SK-N-SH (cell line): ENCODE measurements around the gene LIM2. TPM values are rescaled to one million over a fixed set of nuclear protein-coding genes. Genes with fewer than 3 reads are reported as not detected.

Experiments used
- CTCF ChIA-PET: fragments of 300-600, 350-600 bp; formaldehyde crosslinking; extraction: SDS; loops from one replicate; lab custom pipeline; 2021; lab: Yijun Ruan, JAX
- POLR2A ChIA-PET: fragments of 350-600 bp; sonication (Branson Sonifier 250); formaldehyde crosslinking; extraction: SDS; loops from one replicate; lab custom pipeline; 2020; ENCODE audit warnings: antibody characterized with exemption, inconsistent platforms; lab: Yijun Ruan, JAX
- DNase-seq: peaks from one replicate; pipeline ENCODE4 v3.0.0; 2012
- H2AFZ ChIP-seq: fragments of 200-600 bp; sonication (generic); 2 replicates; pipeline ENCODE4 v1.8.1; 2016; ENCODE audit warnings: antibody characterized with exemption, mild to moderate bottlenecking, low read depth
- H3F3A ChIP-seq: fragments of 200-600 bp; sonication (generic); replicated peaks from 2 replicates; pipeline ENCODE3; 2016; ENCODE audit warnings: antibody characterized with exemption, mild to moderate bottlenecking; ENCODE audit not compliant: insufficient read depth
- H3K27ac ChIP-seq, 2 experiments: fragments of 200-500 bp in 1 of 2; fragments of 200-600 bp in 1 of 2; sonication (Bioruptor generic) in 1 of 2; sonication (generic), shearing (Covaris generic) in 1 of 2; 2 replicates each; pipeline versions ENCODE4 v1.5.1 to v1.6.1; 2014 to 2016; ENCODE audit warnings: low read depth in 2 of 2, inconsistent platforms in 1 of 2, low read length in 1 of 2, mild to moderate bottlenecking in 1 of 2, mixed read lengths in 1 of 2
- H3K27me3 ChIP-seq: fragments of 200-600 bp; sonication (generic), shearing (Covaris generic); 2 replicates; pipeline ENCODE4 v1.6.1; 2016; ENCODE audit warnings: mixed run types; ENCODE audit not compliant: insufficient read depth
- H3K36me3 ChIP-seq, 2 experiments: fragments of 200-500 bp in 1 of 2; fragments of 200-600 bp in 1 of 2; sonication (Bioruptor generic) in 1 of 2; sonication (generic) in 1 of 2; replicated peaks in 1 of 2; 2 replicates each; pipeline versions ENCODE3 to v1.5.1; 2014 to 2016; ENCODE audit warnings: low read length in 1 of 2, mild to moderate bottlenecking in 1 of 2; ENCODE audit not compliant: insufficient read depth in 2 of 2, control insufficient read depth in 1 of 2
- H3K4me1 ChIP-seq, 2 experiments: fragments of 200-500 bp in 1 of 2; fragments of 200-600 bp in 1 of 2; sonication (Bioruptor generic) in 1 of 2; sonication (generic), shearing (Covaris generic) in 1 of 2; 2 replicates each; pipeline versions ENCODE4 v1.5.1 to v1.6.1; 2014 to 2016; ENCODE audit warnings: low read depth in 1 of 2, low read length in 1 of 2, mixed run types in 1 of 2; ENCODE audit not compliant: insufficient read depth in 2 of 2, control insufficient read depth in 1 of 2
- H3K4me2 ChIP-seq: fragments of 200-600 bp; sonication (generic), shearing (Covaris generic); 2 replicates; pipeline ENCODE4 v1.6.1; 2017; ENCODE audit warnings: mixed run types
- H3K4me3 ChIP-seq, 2 experiments: fragments of 200-500 bp in 1 of 2; fragments of 200-600 bp in 1 of 2; sonication (Bioruptor generic) in 1 of 2; sonication (generic), shearing (Covaris generic) in 1 of 2; 2 replicates each; pipeline versions ENCODE4 v1.5.1 to v1.8.1; 2014 to 2016; ENCODE audit warnings: low read depth in 2 of 2, inconsistent platforms in 1 of 2, low read length in 1 of 2, mild to moderate bottlenecking in 1 of 2, mixed read lengths in 1 of 2, moderate library complexity in 1 of 2
- H3K79me2 ChIP-seq: fragments of 200-600 bp; sonication (generic); 2 replicates; pipeline ENCODE4 v1.8.1; 2017; ENCODE audit warnings: mild to moderate bottlenecking; ENCODE audit not compliant: insufficient read depth
- H3K9ac ChIP-seq: fragments of 200-600 bp; sonication (generic); 2 replicates; pipeline ENCODE4 v1.6.1; 2017; ENCODE audit warnings: mixed run types
- H3K9me2 ChIP-seq: fragments of 200-600 bp; sonication (generic); 2 replicates; pipeline ENCODE4 v1.6.1; 2017; ENCODE audit warnings: mixed run types
- H3K9me3 ChIP-seq: fragments of 200-600 bp; sonication (generic); 2 replicates; pipeline ENCODE4 v1.6.1; 2017; ENCODE audit warnings: mixed run types, mild to moderate bottlenecking, moderate library complexity
- H4K20me1 ChIP-seq: fragments of 200-600 bp; sonication (generic); 2 replicates; pipeline ENCODE4 v1.6.1; 2017; ENCODE audit warnings: mild to moderate bottlenecking, mixed run types; ENCODE audit not compliant: insufficient read depth
- CHD2 ChIP-seq: fragments of 150-350 bp; IDR thresholded peaks from 2 replicates; pipeline ENCODE4 v1.6.1; 2018; ENCODE audit warnings: low read length; ENCODE audit not compliant: partially characterized antibody
- EZH2phosphoT487 ChIP-seq: fragments of 200-600 bp; sonication (generic); IDR thresholded peaks from 2 replicates; pipeline ENCODE4 v1.6.1; 2017; ENCODE audit warnings: low read depth, mixed run types, mild to moderate bottlenecking, antibody characterized with exemption, moderate library complexity, borderline replicate concordance
- FOXJ3 ChIP-seq: sonication (generic); formaldehyde crosslinking; IDR thresholded peaks from 2 replicates; pipeline ENCODE4 v1.5.1; 2020; ENCODE audit warnings: mild to moderate bottlenecking, missing genetic modification reagents
- FOXM1 ChIP-seq: IDR thresholded peaks from 2 replicates; pipeline ENCODE4 v1.4.0; 2012; ENCODE audit warnings: low read depth, mild to moderate bottlenecking
- MEF2A ChIP-seq: IDR thresholded peaks from 2 replicates; pipeline ENCODE4 v1.4.0; 2012; ENCODE audit warnings: low read depth, borderline replicate concordance
- RAD21 ChIP-seq: IDR thresholded peaks from 2 replicates; pipeline ENCODE4 v1.6.1; 2012; ENCODE audit warnings: mild to moderate bottlenecking, low read length
- RCOR1 ChIP-seq: fragments of 150-350 bp; IDR thresholded peaks from 2 replicates; pipeline ENCODE4 v1.6.1; 2017; ENCODE audit warnings: antibody characterized with exemption, low read length
- RFX5 ChIP-seq: IDR thresholded peaks from 2 replicates; pipeline ENCODE4 v1.6.1; 2012; ENCODE audit warnings: mild to moderate bottlenecking, improper control_type of control experiment, low read length
- RXRA ChIP-seq: IDR thresholded peaks from 2 replicates; pipeline ENCODE4 v1.4.0; 2012; ENCODE audit warnings: low read depth, mild to moderate bottlenecking, borderline replicate concordance
- SMC3 ChIP-seq: IDR thresholded peaks from 2 replicates; pipeline ENCODE4 v1.6.1; 2012; ENCODE audit warnings: low read depth, low read length, improper control_type of control experiment
- WGBS: methylation state at CpG from one replicate; pipeline ENCODE4 v1.1.6; 2017; ENCODE audit warnings: low lambda C conversion rate; 5-methylcytosine and 5-hydroxymethylcytosine counted together
- polyA plus RNA-seq, 3 experiments: library from polyadenylated mRNA; depleted of rRNA; stranded (reverse); fragments of >200 nt; gene quantifications; 2 replicates each; pipeline ENCODE4 v1.2.3, GENCODE V29; 2012
- TF ChIP-seq, protein P1 (sequence below): IDR thresholded peaks from 2 replicates; pipeline ENCODE4 v1.6.1; 2012; ENCODE audit warnings: mild to moderate bottlenecking, low read depth, low read length, moderate library complexity
- TF ChIP-seq, protein P2 (sequence below): fragments of 150-350 bp; IDR thresholded peaks from 2 replicates; pipeline ENCODE4 v1.6.1; 2017; ENCODE audit warnings: antibody characterized with exemption, low read length, low read depth, borderline replicate concordance
- TF ChIP-seq, protein P3 (sequence below): IDR thresholded peaks from 2 replicates; pipeline ENCODE4 v1.4.0; 2012; ENCODE audit warnings: low read depth
- TF ChIP-seq, protein P4 (sequence below): IDR thresholded peaks from 2 replicates; pipeline ENCODE4 v1.4.0; 2012; ENCODE audit warnings: low read depth, borderline replicate concordance
- TF ChIP-seq, protein P5 (sequence below): IDR thresholded peaks from 2 replicates; pipeline ENCODE4; 2012

LIM2 gene
- polyA plus RNA-seq, 1 of the 3 experiments (the other 2 are of a cell fraction), result not detected

DNA sequence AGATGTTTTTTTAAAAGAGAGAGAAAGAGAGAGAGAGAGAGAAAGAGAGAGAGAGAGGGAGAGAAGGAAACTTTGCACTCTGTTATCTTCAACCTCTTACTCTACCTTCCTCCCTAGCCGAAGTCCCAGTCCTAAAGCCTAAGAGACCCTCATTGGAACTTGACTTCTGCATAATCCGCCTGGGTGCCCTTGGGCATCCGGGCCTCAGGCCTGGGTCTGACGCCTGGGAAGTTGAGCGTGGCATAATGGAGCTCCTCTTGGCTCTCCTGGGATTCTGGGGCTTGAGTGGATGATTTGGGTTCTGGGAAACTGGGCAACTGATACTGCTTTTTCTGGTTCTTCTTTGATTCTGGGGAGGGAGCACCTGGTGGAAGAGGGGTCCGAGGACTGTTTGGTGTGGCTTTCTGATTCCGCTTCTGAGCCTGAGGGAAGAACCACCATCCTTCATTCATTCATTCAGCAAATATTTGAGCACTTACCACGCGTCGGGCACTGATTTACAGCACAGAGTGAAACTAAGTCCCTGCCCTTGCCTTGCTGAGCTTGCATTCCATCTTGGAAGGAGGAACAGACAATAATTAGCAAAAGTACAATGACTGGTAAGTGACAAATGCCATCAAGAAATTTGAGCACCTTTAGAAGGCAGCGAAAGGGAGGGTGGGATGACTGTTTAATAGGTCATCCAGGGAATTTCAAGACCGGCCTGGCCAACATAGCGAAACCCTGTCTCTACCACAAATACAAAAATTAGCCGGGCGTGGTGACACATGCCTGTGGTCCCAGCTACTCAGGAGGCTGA lies 23.4 kb upstream of the LIM2 start (continued):
- TF ChIP-seq, protein P1, sequence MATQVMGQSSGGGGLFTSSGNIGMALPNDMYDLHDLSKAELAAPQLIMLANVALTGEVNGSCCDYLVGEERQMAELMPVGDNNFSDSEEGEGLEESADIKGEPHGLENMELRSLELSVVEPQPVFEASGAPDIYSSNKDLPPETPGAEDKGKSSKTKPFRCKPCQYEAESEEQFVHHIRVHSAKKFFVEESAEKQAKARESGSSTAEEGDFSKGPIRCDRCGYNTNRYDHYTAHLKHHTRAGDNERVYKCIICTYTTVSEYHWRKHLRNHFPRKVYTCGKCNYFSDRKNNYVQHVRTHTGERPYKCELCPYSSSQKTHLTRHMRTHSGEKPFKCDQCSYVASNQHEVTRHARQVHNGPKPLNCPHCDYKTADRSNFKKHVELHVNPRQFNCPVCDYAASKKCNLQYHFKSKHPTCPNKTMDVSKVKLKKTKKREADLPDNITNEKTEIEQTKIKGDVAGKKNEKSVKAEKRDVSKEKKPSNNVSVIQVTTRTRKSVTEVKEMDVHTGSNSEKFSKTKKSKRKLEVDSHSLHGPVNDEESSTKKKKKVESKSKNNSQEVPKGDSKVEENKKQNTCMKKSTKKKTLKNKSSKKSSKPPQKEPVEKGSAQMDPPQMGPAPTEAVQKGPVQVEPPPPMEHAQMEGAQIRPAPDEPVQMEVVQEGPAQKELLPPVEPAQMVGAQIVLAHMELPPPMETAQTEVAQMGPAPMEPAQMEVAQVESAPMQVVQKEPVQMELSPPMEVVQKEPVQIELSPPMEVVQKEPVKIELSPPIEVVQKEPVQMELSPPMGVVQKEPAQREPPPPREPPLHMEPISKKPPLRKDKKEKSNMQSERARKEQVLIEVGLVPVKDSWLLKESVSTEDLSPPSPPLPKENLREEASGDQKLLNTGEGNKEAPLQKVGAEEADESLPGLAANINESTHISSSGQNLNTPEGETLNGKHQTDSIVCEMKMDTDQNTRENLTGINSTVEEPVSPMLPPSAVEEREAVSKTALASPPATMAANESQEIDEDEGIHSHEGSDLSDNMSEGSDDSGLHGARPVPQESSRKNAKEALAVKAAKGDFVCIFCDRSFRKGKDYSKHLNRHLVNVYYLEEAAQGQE, result no peak

DNA sequence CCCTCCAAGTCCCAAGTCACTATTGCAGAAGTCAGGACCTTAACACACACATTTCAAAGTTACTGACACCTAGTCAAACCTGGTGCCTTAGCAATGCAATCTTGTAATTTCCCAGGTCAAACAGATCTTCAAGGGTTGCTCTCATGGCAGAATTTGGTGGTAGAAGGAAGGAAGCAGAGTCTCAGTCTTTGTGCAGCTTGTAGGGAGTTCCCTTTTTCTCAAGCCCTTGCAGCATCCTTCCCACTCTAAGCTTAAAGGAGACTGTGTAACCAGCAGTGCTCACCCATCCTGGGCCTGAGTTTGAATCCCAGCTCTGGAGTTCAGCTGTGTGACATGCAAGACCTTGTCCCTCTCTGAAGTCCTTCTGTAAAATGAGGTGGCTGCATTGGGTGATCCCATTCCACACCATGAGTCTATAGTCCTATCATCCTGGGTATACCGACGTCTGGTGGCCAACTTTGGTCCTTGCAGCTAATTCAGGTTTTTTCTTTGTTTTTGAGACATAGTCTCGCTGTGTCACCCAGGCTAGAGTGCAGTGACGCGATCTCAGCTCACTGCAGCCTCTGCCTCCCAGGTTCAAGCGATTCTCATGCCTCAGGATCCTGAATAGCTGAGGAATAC lies 19.8 kb upstream of the LIM2 start:
- Histone ChIP-seq H3K27ac (no peak overlapping the region), H3F3A (peaks cover 12% of the 10 kb centered on the region), H3K36me3 (no peaks in the 10 kb centered on the region), H3K4me1 (peaks cover 0 to 6% of the 10 kb centered on the region in 2 experiments; a peak in 2 of 4 replicates), H3K9me2 (no peaks in the 10 kb centered on the region), H3K9ac (no peak overlapping the region), H3K4me3 (no peak overlapping the region), H3K9me3 (peaks cover 4% of the 10 kb centered on the region; the same call in 1 of the 2 replicates), H3K79me2 (no peaks in the 10 kb centered on the region), H2AFZ (no peak overlapping the region), H4K20me1 (no peaks in the 10 kb centered on the region), H3K27me3 (no peaks in the 10 kb centered on the region), H3K4me2 (no peak overlapping the region)
- CTCF ChIA-PET, result interaction anchor here (0.6 to 1.1 kb wide), 7 partner anchors 10 to 254 kb away, joined by 3 to 4 read pairs (median 3); no protein-coding TSS in a partner anchor
- no peak for DNase-seq
- TF ChIP-seq RAD21, result peak; percentile 48
- peak; percentile 25; the same call in 1 of the 2 replicates for TF ChIP-seq SMC3
- TF ChIP-seq FOXM1, result no peak
- POLR2A ChIA-PET, result no interaction called here
- WGBS, result 60% methylated on average over 6 of the region's 6 CpGs

DNA sequence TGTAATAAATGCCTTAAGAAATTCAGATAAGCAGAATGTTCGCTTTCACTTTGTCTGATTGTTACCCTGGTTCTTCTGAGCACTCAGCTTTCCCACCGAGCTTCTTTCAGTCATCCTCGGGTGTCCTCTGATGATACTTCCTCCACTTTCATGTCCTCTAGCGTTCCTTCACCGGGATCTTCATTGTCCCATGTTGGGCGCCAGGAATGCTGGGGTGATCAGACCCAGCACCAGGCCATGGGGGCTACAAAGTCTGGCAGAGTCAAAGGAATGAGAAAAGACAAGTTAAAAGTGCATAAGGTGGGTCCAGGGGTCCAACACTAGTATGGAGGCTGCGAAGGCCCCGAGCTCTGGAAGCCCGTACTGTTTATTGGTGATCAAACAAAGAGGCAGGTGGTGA lies 14.3 kb upstream of the LIM2 start:
- no peak for DNase-seq
- no peaks in the 10 kb centered on the region for H3K27me3 ChIP-seq
- H3K9me3 ChIP-seq, result peaks cover 4% of the 10 kb centered on the region; the same call in 1 of the 2 replicates
- H3K9me2 ChIP-seq, result no peaks in the 10 kb centered on the region
- H3K4me2 ChIP-seq, result no peak overlapping the region
- no peaks in the 10 kb centered on the region for H3K4me1 ChIP-seq
- POLR2A ChIA-PET, result no interaction called here
- no peak overlapping the region for H3K27ac ChIP-seq
- CTCF ChIA-PET, result interaction anchor here (1.4 to 2.6 kb wide), 2 partner anchors 19 to 63 kb away, joined by 3 to 9 read pairs; no protein-coding TSS in a partner anchor
- no peaks in the 10 kb centered on the region for H3K36me3 ChIP-seq
- no peaks in the 10 kb centered on the region for H3K79me2 ChIP-seq
- no peaks in the 10 kb centered on the region for H3F3A ChIP-seq
- no peak overlapping the region for H3K9ac ChIP-seq
- no peak overlapping the region for H3K4me3 ChIP-seq
- no peaks in the 10 kb centered on the region for H4K20me1 ChIP-seq
- no peak overlapping the region for H2AFZ ChIP-seq
- WGBS, result 58% methylated on average over 9 of the region's 9 CpGs
- TF ChIP-seq RXRA (no peak), RFX5 (no peak), RCOR1 (no peak), MEF2A (no peak), FOXM1 (no peak), FOXJ3 (CRISPR knock-in tag) (no peak), CHD2 (no peak), EZH2phosphoT487 (no peak)
- TF ChIP-seq, protein P2, sequence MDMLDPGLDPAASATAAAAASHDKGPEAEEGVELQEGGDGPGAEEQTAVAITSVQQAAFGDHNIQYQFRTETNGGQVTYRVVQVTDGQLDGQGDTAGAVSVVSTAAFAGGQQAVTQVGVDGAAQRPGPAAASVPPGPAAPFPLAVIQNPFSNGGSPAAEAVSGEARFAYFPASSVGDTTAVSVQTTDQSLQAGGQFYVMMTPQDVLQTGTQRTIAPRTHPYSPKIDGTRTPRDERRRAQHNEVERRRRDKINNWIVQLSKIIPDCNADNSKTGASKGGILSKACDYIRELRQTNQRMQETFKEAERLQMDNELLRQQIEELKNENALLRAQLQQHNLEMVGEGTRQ, result no peak
- TF ChIP-seq, protein P3, sequence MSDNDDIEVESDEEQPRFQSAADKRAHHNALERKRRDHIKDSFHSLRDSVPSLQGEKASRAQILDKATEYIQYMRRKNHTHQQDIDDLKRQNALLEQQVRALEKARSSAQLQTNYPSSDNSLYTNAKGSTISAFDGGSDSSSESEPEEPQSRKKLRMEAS, result no peak
- TF ChIP-seq, protein P4, sequence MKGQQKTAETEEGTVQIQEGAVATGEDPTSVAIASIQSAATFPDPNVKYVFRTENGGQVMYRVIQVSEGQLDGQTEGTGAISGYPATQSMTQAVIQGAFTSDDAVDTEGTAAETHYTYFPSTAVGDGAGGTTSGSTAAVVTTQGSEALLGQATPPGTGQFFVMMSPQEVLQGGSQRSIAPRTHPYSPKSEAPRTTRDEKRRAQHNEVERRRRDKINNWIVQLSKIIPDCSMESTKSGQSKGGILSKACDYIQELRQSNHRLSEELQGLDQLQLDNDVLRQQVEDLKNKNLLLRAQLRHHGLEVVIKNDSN, result no peak
- TF ChIP-seq, protein P5, sequence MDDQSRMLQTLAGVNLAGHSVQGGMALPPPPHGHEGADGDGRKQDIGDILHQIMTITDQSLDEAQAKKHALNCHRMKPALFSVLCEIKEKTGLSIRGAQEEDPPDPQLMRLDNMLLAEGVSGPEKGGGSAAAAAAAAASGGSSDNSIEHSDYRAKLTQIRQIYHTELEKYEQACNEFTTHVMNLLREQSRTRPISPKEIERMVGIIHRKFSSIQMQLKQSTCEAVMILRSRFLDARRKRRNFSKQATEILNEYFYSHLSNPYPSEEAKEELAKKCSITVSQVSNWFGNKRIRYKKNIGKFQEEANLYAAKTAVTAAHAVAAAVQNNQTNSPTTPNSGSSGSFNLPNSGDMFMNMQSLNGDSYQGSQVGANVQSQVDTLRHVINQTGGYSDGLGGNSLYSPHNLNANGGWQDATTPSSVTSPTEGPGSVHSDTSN, result no peak
